22Rv1 (cell line): ENCODE results near the gene SPP2.

Experiments used
- H3K27ac ChIP-seq: fragments of 450-650 bp; 2 replicates; pipeline ENCODE4 v1.5.1; 2017
- ZFX ChIP-seq: fragments of 450-650 bp; IDR thresholded peaks from 2 replicates; pipeline ENCODE4 v1.6.1; 2017; ENCODE audit warnings: antibody characterized with exemption, borderline replicate concordance
- TF ChIP-seq, protein P1 (sequence below): fragments of 450-650 bp; IDR thresholded peaks from 2 replicates; pipeline ENCODE4 v1.5.1; 2017; ENCODE audit warnings: mild to moderate bottlenecking

SPP2 gene

GRCh38 chr2:234092344-234092743 lies 41.8 kb downstream of the SPP2 start:
- no peak overlapping the region for H3K27ac ChIP-seq
- TF ChIP-seq, protein P1, sequence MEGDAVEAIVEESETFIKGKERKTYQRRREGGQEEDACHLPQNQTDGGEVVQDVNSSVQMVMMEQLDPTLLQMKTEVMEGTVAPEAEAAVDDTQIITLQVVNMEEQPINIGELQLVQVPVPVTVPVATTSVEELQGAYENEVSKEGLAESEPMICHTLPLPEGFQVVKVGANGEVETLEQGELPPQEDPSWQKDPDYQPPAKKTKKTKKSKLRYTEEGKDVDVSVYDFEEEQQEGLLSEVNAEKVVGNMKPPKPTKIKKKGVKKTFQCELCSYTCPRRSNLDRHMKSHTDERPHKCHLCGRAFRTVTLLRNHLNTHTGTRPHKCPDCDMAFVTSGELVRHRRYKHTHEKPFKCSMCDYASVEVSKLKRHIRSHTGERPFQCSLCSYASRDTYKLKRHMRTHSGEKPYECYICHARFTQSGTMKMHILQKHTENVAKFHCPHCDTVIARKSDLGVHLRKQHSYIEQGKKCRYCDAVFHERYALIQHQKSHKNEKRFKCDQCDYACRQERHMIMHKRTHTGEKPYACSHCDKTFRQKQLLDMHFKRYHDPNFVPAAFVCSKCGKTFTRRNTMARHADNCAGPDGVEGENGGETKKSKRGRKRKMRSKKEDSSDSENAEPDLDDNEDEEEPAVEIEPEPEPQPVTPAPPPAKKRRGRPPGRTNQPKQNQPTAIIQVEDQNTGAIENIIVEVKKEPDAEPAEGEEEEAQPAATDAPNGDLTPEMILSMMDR = no peak
- TF ChIP-seq ZFX = no peak

GRCh38 chr2:234095301-234095700 lies 44.8 kb downstream of the SPP2 start:
- no peak overlapping the region for H3K27ac ChIP-seq
- TF ChIP-seq, protein P1 = no peak
- no peak for TF ChIP-seq ZFX

GRCh38 chr2:234096164-234096563 lies 45.7 kb downstream of the SPP2 start:
- no peak overlapping the region for H3K27ac ChIP-seq
- no peak for TF ChIP-seq ZFX
- TF ChIP-seq, protein P1 = no peak

DNA sequence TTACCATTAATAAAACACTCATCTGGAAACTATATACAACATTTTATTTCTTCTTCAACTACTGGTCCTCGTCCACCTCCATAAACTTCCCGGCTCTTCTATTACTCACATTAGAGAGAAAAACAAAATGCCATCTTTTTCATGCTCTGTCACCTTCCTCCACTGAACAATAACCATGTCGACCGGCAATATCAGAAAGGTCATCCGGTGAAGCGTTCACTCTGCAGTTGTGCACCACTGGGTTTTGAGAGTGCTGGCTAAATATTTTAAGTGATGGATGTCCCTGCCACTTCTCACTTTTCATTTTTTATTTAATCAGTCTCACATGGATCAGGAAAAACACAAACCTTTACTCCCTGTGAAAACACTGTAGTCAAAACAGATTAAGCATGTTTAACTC lies 48.2 kb downstream of the SPP2 start:
- H3K27ac ChIP-seq = no peak overlapping the region
- TF ChIP-seq ZFX = no peak
- TF ChIP-seq, protein P1 = no peak

- TF ChIP-seq, protein P1 = no peak
- TF ChIP-seq ZFX = no peak
- H3K27ac ChIP-seq = no peak overlapping the region
Observed at GRCh38 chr2:234099266-234099665, 48.8 kb downstream of the SPP2 start.

GRCh38 chr2:234100686-234101085 lies 50.2 kb downstream of the SPP2 start:
- no peak for TF ChIP-seq ZFX
- TF ChIP-seq, protein P1 = no peak
- H3K27ac ChIP-seq = no peak overlapping the region

DNA sequence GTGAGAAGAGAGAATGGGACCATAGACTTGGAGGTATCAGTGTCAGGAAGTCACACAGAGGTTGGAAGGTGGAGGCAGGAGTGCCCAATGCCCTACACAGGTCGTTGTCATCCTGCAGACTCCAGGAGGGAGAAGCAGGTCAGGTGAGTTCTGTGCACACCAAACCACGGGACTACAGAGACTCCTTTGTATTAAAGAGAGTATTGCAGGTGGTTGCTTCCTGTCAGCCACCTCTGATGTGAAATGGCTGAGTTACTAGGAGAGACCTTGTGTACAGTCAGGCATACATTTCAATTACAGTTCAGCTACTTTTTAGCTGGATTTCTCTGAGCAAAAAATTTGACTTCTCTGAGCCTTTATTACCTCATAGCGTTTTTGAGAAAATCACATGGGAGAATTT lies 51.6 kb downstream of the SPP2 start:
- TF ChIP-seq, protein P1 = no peak
- TF ChIP-seq ZFX = no peak
- no peak overlapping the region for H3K27ac ChIP-seq
